Measurements from ENCODE around the gene ADAP2.

GRCh38 chr17:31002047-31002446 is 80.3 kb downstream of the ADAP2 start:
- TF ChIP-seq CTCF (conservative IDR thresholded peaks at IDR 0.05 in 1 of 2, IDR thresholded peaks at IDR 0.05 in 1 of 2; ENCODE audit: low read depth in 1 of 2, low read length in 2 of 2) (no peak), EZH2 (IDR thresholded peaks at IDR 0.05; ENCODE audit: low read length, missing control alignments) (no peak)
